Natural killer cell (primary cell): ENCODE data around the gene CCR7. TPM values are rescaled to one million over a fixed set of nuclear protein-coding genes. Genes with fewer than 3 reads are reported as not detected.
A peak's percentile ranks its signal among the peaks of the same experiment; 100 is the strongest.

ENCODE experiments used
- ATAC-seq, 3 donors: fragments of 150-1000 bp in 2 of 3; fragments of 200-7000 bp in 1 of 3; cut with Tn5 transposase; 1 replicate in 1 of 3; 2 replicates in 2 of 3; pipeline ENCODE4 v1.10.0; 2021; ENCODE audit warnings: mild to moderate bottlenecking in 2 of 3, moderate library complexity in 2 of 3
- DNase-seq, 2 donors: peaks; one replicate each; pipeline versions ENCODE4 v3.0.0 to v3.0.0-alpha.2; 2013 to 2021; ENCODE audit warnings: mixed read lengths in 1 of 2
- H3K27ac ChIP-seq: one replicate; pipeline ENCODE4 v1.5.1; 2013; ENCODE audit warnings: mild to moderate bottlenecking, low read length
- H3K27me3 ChIP-seq: one replicate; pipeline ENCODE4 v1.6.1; 2013; ENCODE audit warnings: low read length; ENCODE audit not compliant: control insufficient read depth, insufficient read depth
- H3K36me3 ChIP-seq: one replicate; pipeline ENCODE4 v1.6.1; 2013; ENCODE audit warnings: low read length; ENCODE audit not compliant: control insufficient read depth, insufficient read depth
- H3K4me1 ChIP-seq: one replicate; pipeline ENCODE4 v1.6.1; 2013; ENCODE audit warnings: low read length; ENCODE audit not compliant: control insufficient read depth, insufficient read depth
- H3K4me3 ChIP-seq: one replicate; pipeline ENCODE4 v1.5.1; 2013; ENCODE audit warnings: low read length
- H3K9me3 ChIP-seq: one replicate; pipeline ENCODE4 v1.6.1; 2013; ENCODE audit warnings: low read length; ENCODE audit not compliant: control insufficient read depth, insufficient read depth
- H3K27ac Mint-ChIP-seq, 2 donors: one replicate each; pipeline ENCODE4 v1.8.0; 2022; ENCODE audit warnings: mild to moderate bottlenecking in 2 of 2, mixed read lengths in 2 of 2, moderate library complexity in 1 of 2
- H3K27me3 Mint-ChIP-seq, 2 donors: one replicate each; pipeline ENCODE4 v1.8.0; 2022; ENCODE audit warnings: low read depth in 2 of 2, mixed read lengths in 2 of 2
- H3K36me3 Mint-ChIP-seq: one replicate; pipeline ENCODE4 v1.8.0; 2022; ENCODE audit warnings: mixed read lengths
- H3K4me1 Mint-ChIP-seq, 2 donors: one replicate each; pipeline ENCODE4 v1.8.0; 2022; ENCODE audit warnings: mixed read lengths in 2 of 2
- H3K4me3 Mint-ChIP-seq: one replicate; pipeline ENCODE4 v1.8.0; 2022; ENCODE audit warnings: mild to moderate bottlenecking, moderate library complexity, mixed read lengths
- H3K9me3 Mint-ChIP-seq, 2 donors: one replicate each; pipeline ENCODE4 v1.8.0; 2022; ENCODE audit warnings: mixed read lengths in 2 of 2
- WGBS: methylation state at CpG from one replicate; pipeline ENCODE4 v1.1.7; 2013; ENCODE audit warnings: missing lambda C conversion rate; ENCODE audit not compliant: insufficient coverage; 5-methylcytosine and 5-hydroxymethylcytosine counted together
- intact Hi-C: fragments of 100-400 bp; cut with micrococcal nuclease; formaldehyde crosslinking; loops from one replicate; pipeline ENCODE4 v1.14.2; 2022
- total RNA-seq, 4 donors: library from RNA; stranded (reverse); fragments of 120-200 nt in 1 of 4; gene quantifications; one replicate each; pipeline versions ENCODE4 v1.2.3 to v1.2.4, GENCODE V29; 2013 to 2022
- TF ChIP-seq, protein P1 (sequence below): fragments of 200-600 bp; IDR thresholded peaks from one replicate; pipeline ENCODE4 v1.8.0; 2022; ENCODE audit warnings: antibody characterized with exemption

CCR7 gene
- total RNA-seq, 3 donors from 2014 or later (not counting 1 experiment from before 2014, with no cell fraction given): 3.2 to 8.0 (median 6.6) TPM

DNA sequence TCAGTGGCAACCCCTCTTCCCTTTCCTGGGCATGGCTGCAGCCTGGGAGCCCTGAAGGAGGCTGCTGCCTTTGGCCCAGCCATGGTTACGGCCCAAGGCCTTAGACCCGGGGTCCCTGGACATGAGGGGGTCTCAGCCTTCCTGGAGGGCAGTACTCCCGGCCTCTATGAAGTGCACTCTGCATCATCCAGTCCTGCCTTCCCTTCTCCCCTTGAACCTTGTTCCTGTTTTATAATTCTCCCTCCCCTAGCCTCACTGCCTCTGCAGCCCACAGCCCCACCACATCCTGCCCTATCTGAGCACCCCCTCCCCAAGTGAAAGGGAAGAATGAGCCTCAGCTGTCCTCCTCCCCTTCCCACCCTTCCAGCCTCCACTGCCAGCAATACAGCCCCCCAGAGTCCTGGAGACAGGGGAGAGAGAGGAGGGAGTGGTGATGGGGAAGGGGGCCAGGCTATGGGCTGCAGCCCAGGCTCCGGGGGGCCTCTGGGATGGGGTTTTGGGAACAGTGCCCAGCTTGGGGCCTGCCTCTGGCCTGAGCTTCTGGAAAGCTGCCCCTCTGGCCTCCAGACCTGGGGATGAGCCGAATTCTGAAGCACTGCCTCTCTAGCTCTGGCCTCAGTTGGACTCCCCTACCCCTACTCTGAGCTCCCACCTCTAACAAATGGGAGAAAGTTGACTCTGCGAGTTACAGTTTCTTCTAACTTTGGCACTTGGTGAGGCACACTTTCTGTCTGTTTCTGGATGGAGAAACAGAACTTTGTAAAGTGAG is 7.6 kb downstream of the CCR7 start:
- ATAC-seq (no peak), DNase-seq (peak; percentile 13 to 34)
- H3K4me1 Mint-ChIP-seq: peaks cover 34 to 53% of the 10 kb centered on the region in 2 donors
- H3K9me3 ChIP-seq: no peaks in the 10 kb centered on the region
- H3K36me3 ChIP-seq: peaks cover 4% of the 10 kb centered on the region
- peaks cover 89% of the 10 kb centered on the region for H3K4me1 ChIP-seq
- no peak overlapping the region for H3K4me3 ChIP-seq
- H3K27ac Mint-ChIP-seq: no peak overlapping the region
- H3K27me3 ChIP-seq: no peaks in the 10 kb centered on the region
- no peaks in the 10 kb centered on the region for H3K36me3 Mint-ChIP-seq
- H3K27ac ChIP-seq: no peak overlapping the region
- H3K9me3 Mint-ChIP-seq: no peaks in the 10 kb centered on the region
- WGBS: 54% methylated on average over 5 of the region's 6 CpGs
- intact Hi-C loops: no loop called here
- H3K27me3 Mint-ChIP-seq: peaks cover 5 to 16% of the 10 kb centered on the region in 2 donors
- H3K4me3 Mint-ChIP-seq: no peak overlapping the region
- TF ChIP-seq, protein P1, sequence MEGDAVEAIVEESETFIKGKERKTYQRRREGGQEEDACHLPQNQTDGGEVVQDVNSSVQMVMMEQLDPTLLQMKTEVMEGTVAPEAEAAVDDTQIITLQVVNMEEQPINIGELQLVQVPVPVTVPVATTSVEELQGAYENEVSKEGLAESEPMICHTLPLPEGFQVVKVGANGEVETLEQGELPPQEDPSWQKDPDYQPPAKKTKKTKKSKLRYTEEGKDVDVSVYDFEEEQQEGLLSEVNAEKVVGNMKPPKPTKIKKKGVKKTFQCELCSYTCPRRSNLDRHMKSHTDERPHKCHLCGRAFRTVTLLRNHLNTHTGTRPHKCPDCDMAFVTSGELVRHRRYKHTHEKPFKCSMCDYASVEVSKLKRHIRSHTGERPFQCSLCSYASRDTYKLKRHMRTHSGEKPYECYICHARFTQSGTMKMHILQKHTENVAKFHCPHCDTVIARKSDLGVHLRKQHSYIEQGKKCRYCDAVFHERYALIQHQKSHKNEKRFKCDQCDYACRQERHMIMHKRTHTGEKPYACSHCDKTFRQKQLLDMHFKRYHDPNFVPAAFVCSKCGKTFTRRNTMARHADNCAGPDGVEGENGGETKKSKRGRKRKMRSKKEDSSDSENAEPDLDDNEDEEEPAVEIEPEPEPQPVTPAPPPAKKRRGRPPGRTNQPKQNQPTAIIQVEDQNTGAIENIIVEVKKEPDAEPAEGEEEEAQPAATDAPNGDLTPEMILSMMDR: no peak

DNA sequence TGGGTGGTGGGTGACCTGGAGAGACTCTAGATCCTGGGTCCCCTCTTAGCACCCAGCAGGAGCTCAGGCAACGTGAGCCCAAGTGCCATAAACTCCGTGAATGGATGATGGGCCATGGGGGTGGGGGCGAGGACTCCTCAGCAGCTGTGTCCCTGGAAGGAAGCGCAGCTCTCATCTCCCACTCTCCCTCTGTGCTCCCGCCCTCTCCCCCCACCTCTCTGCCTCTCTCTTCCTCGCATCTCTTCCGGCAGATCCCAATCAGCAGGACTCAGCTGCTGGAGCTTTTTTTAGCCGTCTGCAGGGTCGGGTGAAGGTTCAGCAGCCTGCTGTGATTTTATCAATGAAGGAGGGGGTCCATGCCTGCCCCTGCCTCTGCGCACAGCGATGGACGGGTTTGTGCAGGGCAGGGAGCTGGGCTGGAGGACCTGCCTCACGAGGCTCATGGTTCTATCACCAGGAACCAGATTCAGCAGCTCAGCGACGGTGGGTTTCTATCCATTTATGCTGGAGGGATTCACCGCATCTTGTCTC is 8.3 kb downstream of the CCR7 start:
- H3K27me3 Mint-ChIP-seq: peaks cover 0 to 14% of the 10 kb centered on the region in 2 donors
- WGBS: 62% methylated on average over 16 of the region's 16 CpGs
- peak overlapping the region in 1 of 2 donors; percentile 36 for H3K27ac Mint-ChIP-seq
- Histone ChIP-seq H3K27ac (no peak overlapping the region), H3K4me3 (no peak overlapping the region), H3K27me3 (no peaks in the 10 kb centered on the region), H3K9me3 (no peaks in the 10 kb centered on the region), H3K4me1 (peaks cover 88% of the 10 kb centered on the region), H3K36me3 (peaks cover 4% of the 10 kb centered on the region)
- H3K4me3 Mint-ChIP-seq: no peak overlapping the region
- H3K9me3 Mint-ChIP-seq: no peaks in the 10 kb centered on the region
- no peaks in the 10 kb centered on the region for H3K36me3 Mint-ChIP-seq
- DNase-seq: peak; percentile 7 to 31
- intact Hi-C loops: no loop called here
- TF ChIP-seq, protein P1: no peak
- no peak for ATAC-seq
- H3K4me1 Mint-ChIP-seq: peaks cover 26 to 45% of the 10 kb centered on the region in 2 donors

DNA sequence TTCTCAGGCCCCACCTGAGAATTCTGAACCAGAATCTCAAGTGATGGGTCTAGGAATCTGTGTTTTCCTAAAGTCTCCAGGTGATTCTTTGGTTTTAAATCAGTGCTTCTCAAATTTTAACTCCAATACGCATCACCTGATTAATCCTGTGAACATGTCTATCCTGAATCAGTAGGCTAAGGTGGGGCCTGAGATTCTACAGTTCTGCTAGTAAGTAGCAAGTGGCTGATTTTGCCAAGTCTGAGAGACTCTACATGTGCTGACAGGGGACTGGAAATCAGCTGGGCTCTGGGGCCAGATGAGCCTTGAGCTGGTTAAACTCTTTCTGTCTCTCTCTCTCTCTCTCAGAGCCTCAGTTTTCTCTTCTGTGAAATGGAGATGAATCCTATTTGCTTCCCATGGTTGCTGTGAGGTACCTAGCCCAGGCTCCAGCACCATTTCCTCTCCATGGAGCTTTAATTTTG is 9.0 kb downstream of the CCR7 start:
- Histone ChIP-seq H3K27ac (no peak overlapping the region), H3K36me3 (peaks cover 4% of the 10 kb centered on the region), H3K4me1 (peaks cover 87% of the 10 kb centered on the region), H3K27me3 (no peaks in the 10 kb centered on the region), H3K4me3 (no peak overlapping the region), H3K9me3 (no peaks in the 10 kb centered on the region)
- Mint-ChIP-seq H3K9me3 (no peaks in the 10 kb centered on the region), H3K4me1 (peaks cover 19 to 38% of the 10 kb centered on the region in 2 donors), H3K27ac (no peak overlapping the region), H3K27me3 (peaks cover 5 to 14% of the 10 kb centered on the region in 2 donors), H3K36me3 (no peaks in the 10 kb centered on the region), H3K4me3 (no peak overlapping the region)
- intact Hi-C loops: no loop called here
- DNase-seq (peak; percentile 4 to 38), ATAC-seq (no peak)
- TF ChIP-seq, protein P1: no peak
- 100% methylated on average over 1 of the region's 1 CpG for WGBS
